Astrocyte (in vitro differentiated cells and primary cell): ENCODE results near the gene SUGCT.

ENCODE experiments used
- EZH2 ChIP-seq: IDR thresholded peaks from 2 replicates; pipeline ENCODE4 v1.6.1; 2012; ENCODE audit warnings: mild to moderate bottlenecking, low read length, inconsistent platforms; ENCODE audit not compliant: insufficient read depth
- TF ChIP-seq, protein P1 (sequence below): IDR thresholded peaks from 2 replicates; pipeline ENCODE4 v1.5.1; 2011; ENCODE audit warnings: low read depth, mild to moderate bottlenecking, inconsistent platforms, low read length, moderate library complexity; ENCODE audit not compliant: insufficient read depth

DNA sequence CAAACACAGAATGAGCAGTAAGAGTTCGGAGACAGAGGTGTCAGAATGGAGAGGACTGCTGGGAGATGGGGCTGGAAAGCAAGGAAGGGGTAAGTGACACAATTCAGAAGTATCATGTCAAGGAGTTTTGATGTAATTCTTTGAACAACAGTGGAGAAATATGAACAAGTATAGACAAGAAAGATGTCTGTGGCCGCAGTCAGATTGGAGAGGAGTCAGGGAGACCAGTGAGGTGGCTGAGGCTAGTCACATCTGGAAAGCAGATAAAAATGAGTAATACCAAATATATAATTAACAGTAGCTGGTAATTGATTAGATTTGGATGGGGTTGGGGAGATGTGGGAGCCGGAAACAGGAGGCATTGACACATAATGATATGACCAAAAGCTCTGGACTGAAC is 540.9 kb downstream of the SUGCT start:
- TF ChIP-seq, protein P1, sequence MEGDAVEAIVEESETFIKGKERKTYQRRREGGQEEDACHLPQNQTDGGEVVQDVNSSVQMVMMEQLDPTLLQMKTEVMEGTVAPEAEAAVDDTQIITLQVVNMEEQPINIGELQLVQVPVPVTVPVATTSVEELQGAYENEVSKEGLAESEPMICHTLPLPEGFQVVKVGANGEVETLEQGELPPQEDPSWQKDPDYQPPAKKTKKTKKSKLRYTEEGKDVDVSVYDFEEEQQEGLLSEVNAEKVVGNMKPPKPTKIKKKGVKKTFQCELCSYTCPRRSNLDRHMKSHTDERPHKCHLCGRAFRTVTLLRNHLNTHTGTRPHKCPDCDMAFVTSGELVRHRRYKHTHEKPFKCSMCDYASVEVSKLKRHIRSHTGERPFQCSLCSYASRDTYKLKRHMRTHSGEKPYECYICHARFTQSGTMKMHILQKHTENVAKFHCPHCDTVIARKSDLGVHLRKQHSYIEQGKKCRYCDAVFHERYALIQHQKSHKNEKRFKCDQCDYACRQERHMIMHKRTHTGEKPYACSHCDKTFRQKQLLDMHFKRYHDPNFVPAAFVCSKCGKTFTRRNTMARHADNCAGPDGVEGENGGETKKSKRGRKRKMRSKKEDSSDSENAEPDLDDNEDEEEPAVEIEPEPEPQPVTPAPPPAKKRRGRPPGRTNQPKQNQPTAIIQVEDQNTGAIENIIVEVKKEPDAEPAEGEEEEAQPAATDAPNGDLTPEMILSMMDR = no peak
- no peak for TF ChIP-seq EZH2
